Measurements from ENCODE around the gene TRIP6.
A peak's percentile ranks its signal among the peaks of the same experiment; 100 is the strongest.

The TRIP6 gene

GRCh38 chr7:100881136-100881535 is 13.9 kb downstream of the TRIP6 start:
- Histone ChIP-seq H3K9me3 (ENCODE audit: control insufficient read depth, low read length) (no peaks in the 10 kb centered on the region), H3K9ac (ENCODE audit: low read length) (no peak overlapping the region), H3K36me3 (ENCODE audit: control insufficient read depth, insufficient read depth, low read length) (peaks cover 8% of the 10 kb centered on the region), H3K4me1 (ENCODE audit: control insufficient read depth, insufficient read depth, low read length) (peaks cover 18% of the 10 kb centered on the region), H3K27me3 (ENCODE audit: control insufficient read depth, insufficient read depth, low read length) (no peaks in the 10 kb centered on the region), H3K4me3 (ENCODE audit: low read length) (no peak overlapping the region)

GRCh38 chr7:100882201-100882600 is 15.0 kb downstream of the TRIP6 start:
- H3K9me3 ChIP-seq (ENCODE audit: control insufficient read depth, low read length), result no peaks in the 10 kb centered on the region
- no peaks in the 10 kb centered on the region for H3K27me3 ChIP-seq (ENCODE audit: control insufficient read depth, insufficient read depth, low read length)
- no peak overlapping the region for H3K4me3 ChIP-seq (ENCODE audit: low read length)
- H3K9ac ChIP-seq (ENCODE audit: low read length), result no peak overlapping the region
- peaks cover 14% of the 10 kb centered on the region for H3K36me3 ChIP-seq (ENCODE audit: control insufficient read depth, insufficient read depth, low read length)
- peaks cover 13% of the 10 kb centered on the region for H3K4me1 ChIP-seq (ENCODE audit: control insufficient read depth, insufficient read depth, low read length)

GRCh38 chr7:100882785-100883526 is 15.8 kb downstream of the TRIP6 start:
- peaks cover 17% of the 10 kb centered on the region for H3K36me3 ChIP-seq (ENCODE audit: control insufficient read depth, insufficient read depth, low read length)
- H3K4me1 ChIP-seq (ENCODE audit: control insufficient read depth, insufficient read depth, low read length), result peaks cover 19% of the 10 kb centered on the region
- no peak overlapping the region for H3K9ac ChIP-seq (ENCODE audit: low read length)

GRCh38 chr7:100884736-100885439 is 17.7 kb downstream of the TRIP6 start:
- peaks cover 17% of the 10 kb centered on the region for H3K36me3 ChIP-seq (ENCODE audit: control insufficient read depth, insufficient read depth, low read length)

More at GRCh38 chr7:100882785-100883526, 15.8 kb downstream of the TRIP6 start:
- no peak overlapping the region for H3K4me3 ChIP-seq (ENCODE audit: low read length)
- H3K9me3 ChIP-seq (ENCODE audit: control insufficient read depth, low read length), result no peaks in the 10 kb centered on the region
- H3K27me3 ChIP-seq (ENCODE audit: control insufficient read depth, insufficient read depth, low read length), result no peaks in the 10 kb centered on the region

GRCh38 chr7:100885440-100886141 is 18.4 kb downstream of the TRIP6 start:
- Histone ChIP-seq H3K9ac (ENCODE audit: low read length) (no peak overlapping the region), H3K4me3 (ENCODE audit: low read length) (no peak overlapping the region), H3K9me3 (ENCODE audit: control insufficient read depth, low read length) (no peaks in the 10 kb centered on the region), H3K4me1 (ENCODE audit: control insufficient read depth, insufficient read depth, low read length) (peaks cover 28% of the 10 kb centered on the region), H3K27me3 (ENCODE audit: control insufficient read depth, insufficient read depth, low read length) (no peaks in the 10 kb centered on the region), H3K36me3 (ENCODE audit: control insufficient read depth, insufficient read depth, low read length) (peaks cover 17% of the 10 kb centered on the region)

More at GRCh38 chr7:100884736-100885439, 17.7 kb downstream of the TRIP6 start:
- no peak overlapping the region for H3K9ac ChIP-seq (ENCODE audit: low read length)
- no peaks in the 10 kb centered on the region for H3K9me3 ChIP-seq (ENCODE audit: control insufficient read depth, low read length)
- no peak overlapping the region for H3K4me3 ChIP-seq (ENCODE audit: low read length)
- H3K27me3 ChIP-seq (ENCODE audit: control insufficient read depth, insufficient read depth, low read length), result no peaks in the 10 kb centered on the region
- H3K4me1 ChIP-seq (ENCODE audit: control insufficient read depth, insufficient read depth, low read length), result peaks cover 23% of the 10 kb centered on the region

GRCh38 chr7:100886142-100886935 is 19.2 kb downstream of the TRIP6 start:
- Histone ChIP-seq H3K4me3 (ENCODE audit: low read length) (no peak overlapping the region), H3K9ac (ENCODE audit: low read length) (no peak overlapping the region), H3K9me3 (ENCODE audit: control insufficient read depth, low read length) (no peaks in the 10 kb centered on the region), H3K27me3 (ENCODE audit: control insufficient read depth, insufficient read depth, low read length) (no peaks in the 10 kb centered on the region), H3K36me3 (ENCODE audit: control insufficient read depth, insufficient read depth, low read length) (peaks cover 17% of the 10 kb centered on the region), H3K4me1 (ENCODE audit: control insufficient read depth, insufficient read depth, low read length) (peaks cover 30% of the 10 kb centered on the region)

GRCh38 chr7:100886936-100887515 is 19.8 kb downstream of the TRIP6 start:
- no peaks in the 10 kb centered on the region for H3K9me3 ChIP-seq (ENCODE audit: control insufficient read depth, low read length)
- no peak overlapping the region for H3K9ac ChIP-seq (ENCODE audit: low read length)
- no peak overlapping the region for H3K4me3 ChIP-seq (ENCODE audit: low read length)
- H3K36me3 ChIP-seq (ENCODE audit: control insufficient read depth, insufficient read depth, low read length), result peaks cover 17% of the 10 kb centered on the region
- no peaks in the 10 kb centered on the region for H3K27me3 ChIP-seq (ENCODE audit: control insufficient read depth, insufficient read depth, low read length)
- H3K4me1 ChIP-seq (ENCODE audit: control insufficient read depth, insufficient read depth, low read length), result peaks cover 30% of the 10 kb centered on the region

- Histone ChIP-seq H3K27me3 (ENCODE audit: control insufficient read depth, insufficient read depth, low read length) (peaks cover 2% of the 10 kb centered on the region), H3K9ac (ENCODE audit: low read length) (no peak overlapping the region), H3K9me3 (ENCODE audit: control insufficient read depth, low read length) (no peaks in the 10 kb centered on the region), H3K4me1 (ENCODE audit: control insufficient read depth, insufficient read depth, low read length) (peaks cover 30% of the 10 kb centered on the region), H3K36me3 (ENCODE audit: control insufficient read depth, insufficient read depth, low read length) (peaks cover 17% of the 10 kb centered on the region), H3K4me3 (ENCODE audit: low read length) (no peak overlapping the region)
Measured at GRCh38 chr7:100887516-100888290, 20.5 kb downstream of the TRIP6 start.

- Histone ChIP-seq H3K9ac (ENCODE audit: low read length) (peak overlapping the region; percentile 62), H3K4me3 (ENCODE audit: low read length) (no peak overlapping the region), H3K9me3 (ENCODE audit: control insufficient read depth, low read length) (no peaks in the 10 kb centered on the region), H3K27me3 (ENCODE audit: control insufficient read depth, insufficient read depth, low read length) (peaks cover 2% of the 10 kb centered on the region), H3K4me1 (ENCODE audit: control insufficient read depth, insufficient read depth, low read length) (peaks cover 30% of the 10 kb centered on the region), H3K36me3 (ENCODE audit: control insufficient read depth, insufficient read depth, low read length) (peaks cover 17% of the 10 kb centered on the region)
Measured at GRCh38 chr7:100888291-100888987, 21.3 kb downstream of the TRIP6 start.

GRCh38 chr7:100888988-100889750 is 22.0 kb downstream of the TRIP6 start, which contains the start of gene UFSP1:
Gene UFSP1, minus strand, starts transcription at chr7:100889715. Its CDS starts 444 bp downstream, at chr7:100889271.
- no peaks in the 10 kb centered on the region for H3K9me3 ChIP-seq (ENCODE audit: control insufficient read depth, low read length)
- H3K36me3 ChIP-seq (ENCODE audit: control insufficient read depth, insufficient read depth, low read length), result peaks cover 13% of the 10 kb centered on the region
- H3K9ac ChIP-seq (ENCODE audit: low read length), result peak within 1 kb of the TSS; percentile 62
- H3K4me1 ChIP-seq (ENCODE audit: control insufficient read depth, insufficient read depth, low read length), result peaks cover 30% of the 10 kb centered on the region
- H3K27me3 ChIP-seq (ENCODE audit: control insufficient read depth, insufficient read depth, low read length), result peaks cover 5% of the 10 kb centered on the region
- H3K4me3 ChIP-seq (ENCODE audit: low read length), result peak within 1 kb of the TSS; percentile 36

Data from mucosa of stomach (tissue), 1 donor.